Mesothelial cell of epicardium (in vitro differentiated cells): Measurements from ENCODE around the gene C20orf202. TPM values are rescaled to one million over a fixed set of nuclear protein-coding genes. Genes with fewer than 3 reads are reported as not detected.

ENCODE experiments used
- DNase-seq, 2 experiments: peaks; one replicate each; pipeline ENCODE4 v3.0.0; 2021; ENCODE audit warnings: low spot score in 2 of 2; ENCODE audit not compliant: unreplicated experiment in 2 of 2
- H3K27ac Mint-ChIP-seq: 2 replicates; pipeline ENCODE4 v1.8.0; 2021; ENCODE audit warnings: mixed read lengths
- H3K27me3 Mint-ChIP-seq: 2 replicates; pipeline ENCODE4 v1.8.0; 2021; ENCODE audit warnings: low read depth, mixed read lengths
- H3K36me3 Mint-ChIP-seq: 2 replicates; pipeline ENCODE4 v1.8.0; 2021; ENCODE audit warnings: mixed read lengths
- H3K4me1 Mint-ChIP-seq: 2 replicates; pipeline ENCODE4 v1.8.0; 2021; ENCODE audit warnings: mixed read lengths
- H3K4me3 Mint-ChIP-seq: 2 replicates; pipeline ENCODE4 v1.8.0; 2021; ENCODE audit warnings: mild to moderate bottlenecking, moderate library complexity, mixed read lengths
- H3K9me3 Mint-ChIP-seq: 2 replicates; pipeline ENCODE4 v1.8.0; 2021; ENCODE audit warnings: mixed read lengths
- CTCF ChIP-seq: fragments of 200-600 bp; sonication (generic); IDR thresholded peaks from one replicate; pipeline ENCODE4 v1.5.0; 2021; ENCODE audit warnings: antibody characterized with exemption; ENCODE audit not compliant: unreplicated experiment
- total RNA-seq: library from RNA; stranded (reverse); gene quantifications from 3 replicates; pipeline ENCODE4 v1.2.1, GENCODE V29; 2021

The C20orf202 gene
- total RNA-seq, 1 donor from 2014 or later = 0.22 TPM

GRCh38 chr20:1254254-1254653 is 51.0 kb downstream of the C20orf202 start:
- Mint-ChIP-seq H3K27me3 (peaks cover 32% of the 10 kb centered on the region), H3K4me3 (no peak overlapping the region), H3K27ac (no peak overlapping the region), H3K9me3 (peaks cover 9% of the 10 kb centered on the region), H3K4me1 (no peaks in the 10 kb centered on the region), H3K36me3 (no peaks in the 10 kb centered on the region)
- no peak for DNase-seq
- no peak for TF ChIP-seq CTCF

- DNase-seq = no peak
- H3K27ac Mint-ChIP-seq = no peak overlapping the region
- no peak overlapping the region for H3K4me3 Mint-ChIP-seq
- peaks cover 9% of the 10 kb centered on the region for H3K9me3 Mint-ChIP-seq
- no peaks in the 10 kb centered on the region for H3K4me1 Mint-ChIP-seq
- H3K27me3 Mint-ChIP-seq = peaks cover 32% of the 10 kb centered on the region
- no peak for TF ChIP-seq CTCF
- no peaks in the 10 kb centered on the region for H3K36me3 Mint-ChIP-seq
Observed at GRCh38 chr20:1255675-1256074, 52.4 kb downstream of the C20orf202 start.

Other genes starting within 250 kb of the C20orf202 start
- gene RSPO4, start 201.1 kb upstream of the C20orf202 start, total RNA-seq = 7.5 to 9.5 TPM (median 8.9 TPM) in 3 replicates
- gene PSMF1, start 84.9 kb upstream of the C20orf202 start, total RNA-seq = 81.6 to 90.3 TPM (median 86.0 TPM) in 3 replicates
- gene TMEM74B, start 18.5 kb upstream of the C20orf202 start, total RNA-seq = 0.85 to 1.1 TPM (median 0.95 TPM) in 3 replicates
- gene RAD21L1, start 22.6 kb downstream of the C20orf202 start, total RNA-seq = not detected in 3 replicates
- gene SNPH, start 62.8 kb downstream of the C20orf202 start, total RNA-seq = 3.0 to 3.4 TPM (median 3.3 TPM) in 3 replicates
- gene SDCBP2, start 125.7 kb downstream of the C20orf202 start, total RNA-seq = 1.8 to 3.4 TPM (median 2.9 TPM) in 3 replicates
- 130 to 135 TPM (median 132 TPM) in 3 replicates for gene FKBP1A, start 189.6 kb downstream of the C20orf202 start, total RNA-seq